NCI-H446 treated with DMSO at 0.1 percent for 48 hours (cell line): ENCODE data around the gene IGBP1.
"Not testable (repeated sequence)": the region's sequence is repeated elsewhere in the genome, so short reads cannot be mapped to it uniquely, and the experiment has no call there.

Experiments used
- DNase-seq: peaks from one replicate; lab custom pipeline; 2025; lab: John Stamatoyannopoulos, UW

The IGBP1 gene

DNA sequence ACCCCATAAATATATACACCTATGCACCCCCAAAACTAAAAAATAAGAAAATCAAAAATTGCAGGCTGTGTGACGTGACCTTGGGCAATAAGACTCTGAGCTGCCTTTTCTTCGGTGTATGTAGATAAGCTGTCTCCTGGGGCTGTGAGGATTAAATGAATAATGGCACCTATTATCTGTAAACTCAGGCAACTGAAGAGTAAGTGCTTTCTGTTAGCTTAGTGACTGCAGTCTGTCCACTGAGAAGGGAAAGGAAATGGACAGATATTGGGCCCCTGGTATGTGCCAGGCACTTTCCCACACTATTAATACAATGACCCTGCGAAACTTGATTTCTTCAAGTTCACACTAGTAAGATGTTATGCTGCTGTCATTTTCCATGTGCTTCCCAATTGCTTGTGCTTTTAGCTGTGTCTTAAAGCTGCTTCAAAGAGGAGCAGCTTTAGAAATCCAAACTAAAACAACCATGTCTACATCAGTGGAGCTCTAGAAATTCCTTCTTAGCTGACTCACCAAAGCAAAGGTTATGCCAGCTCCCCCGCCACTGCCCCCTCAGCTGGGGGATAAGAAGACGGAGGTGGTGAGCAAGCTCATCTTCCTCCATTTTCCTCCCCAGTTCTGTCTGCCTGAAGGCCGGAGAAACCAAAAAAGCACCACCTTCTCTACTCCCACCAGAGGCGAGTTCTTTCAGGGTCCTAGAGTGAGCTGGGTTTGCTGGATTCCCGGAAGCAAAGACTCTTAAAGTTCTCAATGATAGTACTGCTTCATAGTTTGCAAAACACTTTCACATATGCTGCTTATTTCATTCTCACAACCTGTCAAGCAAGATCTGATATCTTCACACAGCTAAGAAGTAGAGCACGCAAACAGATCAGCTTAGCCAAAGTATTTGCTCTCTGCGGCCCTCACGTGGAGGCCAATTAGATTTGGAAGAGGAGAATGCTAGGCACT lies 35.3 kb downstream of the IGBP1 start:
- DNase-seq = no peak

DNA sequence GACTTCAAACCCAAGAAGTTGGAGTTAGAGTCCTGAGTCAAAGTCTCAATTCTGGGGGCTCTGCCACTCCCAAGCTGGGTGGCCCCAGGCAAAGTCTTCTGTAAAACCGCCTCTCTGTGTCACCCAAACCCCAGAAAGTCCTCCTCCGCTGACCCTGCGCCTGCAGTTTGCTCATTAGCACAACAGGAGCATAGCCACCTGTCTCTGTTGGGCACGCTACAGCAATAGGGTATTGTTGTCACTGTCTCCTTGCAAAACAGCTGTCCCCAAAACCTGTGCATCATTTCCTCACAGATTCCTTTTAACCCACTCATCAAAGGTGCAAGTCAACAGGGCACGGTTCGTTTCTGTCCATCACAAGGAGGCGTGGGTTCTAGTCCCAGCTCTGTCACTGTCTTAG lies 36.0 kb downstream of the IGBP1 start:
- DNase-seq = no peak

DNA sequence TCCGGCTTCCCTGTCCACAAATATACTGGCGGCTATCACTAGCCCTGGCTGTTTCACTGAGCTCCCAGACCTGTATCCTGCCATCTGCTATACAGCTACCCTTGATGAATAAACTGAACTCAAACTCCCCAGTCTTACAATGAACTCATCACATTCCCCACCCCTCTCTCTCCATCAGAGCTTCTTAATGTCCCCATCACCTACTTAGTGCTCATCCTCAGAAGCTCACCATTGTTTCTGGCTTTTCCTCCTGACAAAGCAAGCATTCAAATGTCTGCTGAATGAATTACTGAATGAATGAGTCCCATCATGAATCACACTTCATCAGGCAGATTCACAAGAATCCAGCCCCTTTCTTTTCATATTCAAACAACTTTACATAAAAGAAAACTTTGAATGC lies 38.4 kb downstream of the IGBP1 start:
- no peak for DNase-seq

DNA sequence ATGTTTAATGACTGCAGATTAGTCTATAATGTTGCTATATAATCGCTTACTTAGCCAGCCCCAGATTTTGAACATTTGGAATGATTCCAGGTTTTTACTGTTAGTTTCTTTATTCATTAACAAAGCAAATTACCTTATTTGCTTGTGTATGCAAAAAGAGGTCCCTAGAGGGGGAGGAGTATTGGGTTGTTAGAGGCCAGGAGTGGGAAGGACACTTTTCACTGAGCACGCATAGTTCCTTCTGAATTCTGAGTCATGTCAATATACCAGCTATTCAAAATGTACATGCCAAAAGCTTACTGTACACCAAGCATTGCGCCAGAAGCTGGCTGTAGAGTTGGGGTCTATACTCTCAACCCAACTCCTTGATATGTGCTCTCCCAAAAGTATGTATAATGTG lies 39.0 kb downstream of the IGBP1 start:
- no peak for DNase-seq

DNA sequence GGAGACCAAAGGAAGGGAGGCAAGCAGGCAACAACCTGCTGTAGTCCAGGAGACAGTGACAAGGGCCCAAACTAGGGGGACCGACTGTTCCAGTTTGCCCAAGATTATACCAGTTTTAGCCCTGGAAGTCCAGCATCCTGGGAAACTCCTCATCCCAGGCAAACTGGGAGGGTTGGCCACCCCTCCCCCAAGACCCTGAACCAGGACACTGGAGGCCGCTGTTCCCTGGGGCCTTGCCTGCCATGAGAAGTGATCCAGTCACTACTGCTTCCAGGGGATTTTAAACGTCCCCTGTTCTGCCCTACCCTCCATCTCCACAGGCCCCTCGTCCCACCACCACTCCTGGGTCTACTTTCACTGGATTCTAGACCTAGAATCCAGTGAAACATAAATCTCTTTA lies 39.7 kb downstream of the IGBP1 start:
- DNase-seq = no peak

DNA sequence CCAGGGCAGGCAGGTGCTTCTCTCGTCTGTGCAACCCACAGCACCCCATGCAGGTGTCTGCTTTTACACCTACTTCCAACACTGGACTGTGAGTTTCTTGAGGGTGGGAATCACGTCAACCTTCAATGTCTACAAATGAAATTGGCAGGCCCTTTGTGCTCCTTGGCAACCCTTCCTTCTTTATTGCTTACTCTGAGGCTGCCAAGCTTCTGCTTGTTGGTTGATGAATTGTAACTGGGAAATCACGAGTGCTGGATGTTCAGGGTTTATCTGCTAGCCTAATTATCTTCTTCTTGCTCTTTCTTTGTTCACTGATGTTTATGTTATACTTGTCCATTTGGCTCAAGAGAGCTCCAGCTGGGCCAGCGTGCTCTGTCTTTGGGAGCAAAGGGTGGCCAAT lies 41.5 kb downstream of the IGBP1 start:
- peak; percentile 18 for DNase-seq

DNA sequence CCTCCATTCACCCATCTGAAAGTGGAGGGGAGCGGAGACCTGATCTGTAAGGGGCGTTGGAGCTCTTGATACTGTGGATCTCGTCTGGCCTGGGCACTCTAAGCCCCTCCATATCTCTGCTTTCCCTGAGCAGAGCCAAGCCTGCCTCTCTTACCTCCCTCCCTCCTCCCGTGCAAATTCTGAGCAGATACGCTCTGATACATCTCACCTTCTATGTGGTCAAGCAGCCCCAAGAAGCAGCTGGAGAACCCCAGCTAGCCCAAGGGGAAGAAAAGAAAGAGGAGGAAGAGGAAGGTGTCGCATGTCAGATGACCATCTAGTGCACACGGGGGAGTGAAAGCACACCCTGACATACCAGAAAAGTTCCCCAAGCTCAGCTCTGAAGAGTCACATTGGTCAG lies 42.1 kb downstream of the IGBP1 start:
- DNase-seq = no peak

DNA sequence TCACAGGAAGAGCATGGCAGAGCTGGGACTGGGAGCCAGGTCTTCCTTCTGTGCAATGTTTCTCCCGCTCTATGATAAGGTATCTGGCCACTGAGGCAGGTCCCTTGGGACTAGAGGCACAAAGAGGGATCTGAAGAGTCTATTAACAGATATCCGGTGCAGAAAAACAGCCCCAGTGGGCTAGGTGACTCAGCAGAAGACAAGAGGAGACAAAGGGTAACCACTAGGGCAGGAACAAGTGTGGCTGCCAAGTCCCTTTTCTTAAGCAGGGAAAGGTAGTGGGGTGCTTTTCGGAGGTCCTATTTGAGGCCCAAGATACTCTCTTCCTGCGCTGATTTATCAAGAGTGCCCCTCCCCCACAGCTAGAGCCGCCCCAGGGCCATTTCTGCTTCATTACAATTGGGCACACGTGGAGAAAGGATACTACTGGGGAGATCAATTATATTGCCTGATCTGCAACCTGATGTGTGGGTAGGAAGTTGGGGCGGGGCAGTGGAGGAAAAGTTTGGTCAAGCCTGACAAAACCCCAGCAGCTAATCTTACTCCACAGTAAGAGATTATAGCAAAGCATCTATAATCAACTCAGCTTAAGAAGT lies 43.8 kb downstream of the IGBP1 start, which contains the start of gene DGAT2L6:
TSS of gene DGAT2L6 (plus strand) at position 546 of the 596 bp plus-strand sequence. CDS start 100 bp downstream, outside the sequence.
- DNase-seq = no peak

DNA sequence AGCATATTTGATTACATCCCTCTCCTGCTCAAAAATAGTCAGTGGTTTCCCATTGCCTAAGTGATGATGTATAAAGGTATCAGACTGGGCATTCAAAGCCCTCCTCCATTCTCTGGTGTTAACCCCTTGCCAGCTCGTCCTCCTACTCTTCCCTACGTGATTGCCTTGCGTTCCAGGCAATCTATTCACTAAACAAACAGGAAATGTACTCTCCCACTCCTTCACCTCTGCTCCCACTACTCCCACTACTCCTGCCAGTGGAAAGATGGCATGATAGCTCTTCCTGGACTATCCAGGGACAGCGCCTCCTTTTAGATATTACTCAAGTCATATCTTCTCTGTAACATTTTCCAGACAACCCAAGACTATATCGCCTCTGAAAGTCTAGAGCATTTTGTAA lies 49.8 kb downstream of the IGBP1 start:
- DNase-seq = no peak

DNA sequence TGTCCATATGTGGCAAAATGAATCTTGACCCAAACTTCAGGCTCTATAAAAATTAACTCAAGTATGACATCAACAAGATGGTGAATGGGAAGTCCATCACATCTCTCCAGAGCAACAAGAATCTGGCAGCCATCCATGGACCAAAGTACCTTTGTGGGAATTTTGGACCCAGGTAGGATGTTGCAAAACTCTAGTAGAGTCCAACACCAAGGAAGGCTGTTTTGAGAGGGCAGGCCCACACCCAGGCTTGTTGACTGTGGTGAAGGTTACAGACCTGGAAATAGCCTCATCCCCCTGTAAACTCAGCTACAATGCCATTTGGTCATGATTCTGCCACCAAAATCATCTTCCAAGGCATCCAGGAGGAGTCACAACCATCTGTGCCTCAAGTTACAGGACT lies 57.0 kb downstream of the IGBP1 start:
- DNase-seq = no peak

DNA sequence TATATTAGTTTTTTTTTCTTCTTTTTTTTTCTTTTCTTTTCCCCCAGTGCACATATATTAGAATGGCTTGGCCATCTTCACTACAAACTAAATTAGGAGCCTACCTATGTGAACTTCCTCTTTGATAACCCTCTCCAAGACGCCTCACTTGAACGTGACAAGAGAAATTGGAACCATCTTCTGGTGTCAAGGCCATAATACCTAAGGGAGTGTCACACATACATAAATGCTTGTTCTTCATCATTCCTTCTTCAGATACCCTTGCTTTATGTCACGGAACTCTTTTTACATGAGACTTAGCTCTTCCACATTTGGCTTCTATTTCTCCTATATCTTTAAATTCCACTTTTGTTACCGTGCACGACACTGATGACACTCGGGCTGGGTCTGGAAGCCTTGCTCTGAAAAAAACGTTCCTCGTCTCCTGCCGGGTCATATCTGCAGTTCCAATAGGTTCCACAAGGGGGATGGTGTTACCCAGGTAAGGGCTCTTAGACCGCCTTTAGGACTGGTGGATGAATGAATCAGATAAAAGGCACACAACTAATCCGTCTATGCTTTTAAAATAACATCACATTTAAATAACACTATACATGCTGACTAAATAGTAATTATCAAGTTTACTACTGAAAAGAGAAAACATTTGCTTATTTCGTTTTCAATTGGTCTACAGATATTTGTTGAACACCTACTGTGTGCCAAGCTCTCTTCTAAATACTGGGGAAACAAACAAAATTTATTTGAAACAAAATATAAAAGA lies 63.9 kb downstream of the IGBP1 start:
- DNase-seq = no peak

DNA sequence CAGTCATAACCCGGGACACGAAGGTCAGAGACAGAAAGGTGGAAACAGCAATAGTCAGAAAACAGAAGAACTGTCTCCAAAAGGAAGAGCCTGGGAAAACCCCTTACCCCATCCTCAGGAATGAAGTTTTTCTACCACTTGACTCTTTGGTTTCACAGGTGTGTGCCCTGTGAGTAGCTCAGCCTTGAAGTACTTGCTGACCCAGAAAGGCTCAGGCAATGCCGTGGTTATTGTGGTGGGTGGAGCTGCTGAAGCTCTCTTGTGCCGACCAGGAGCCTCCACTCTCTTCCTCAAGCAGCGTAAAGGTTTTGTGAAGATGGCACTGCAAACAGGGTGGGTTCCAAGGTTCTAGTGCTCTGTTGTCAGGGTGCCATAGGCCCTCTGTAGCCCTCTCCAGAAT lies 68.5 kb downstream of the IGBP1 start:
- DNase-seq = no peak

DNA sequence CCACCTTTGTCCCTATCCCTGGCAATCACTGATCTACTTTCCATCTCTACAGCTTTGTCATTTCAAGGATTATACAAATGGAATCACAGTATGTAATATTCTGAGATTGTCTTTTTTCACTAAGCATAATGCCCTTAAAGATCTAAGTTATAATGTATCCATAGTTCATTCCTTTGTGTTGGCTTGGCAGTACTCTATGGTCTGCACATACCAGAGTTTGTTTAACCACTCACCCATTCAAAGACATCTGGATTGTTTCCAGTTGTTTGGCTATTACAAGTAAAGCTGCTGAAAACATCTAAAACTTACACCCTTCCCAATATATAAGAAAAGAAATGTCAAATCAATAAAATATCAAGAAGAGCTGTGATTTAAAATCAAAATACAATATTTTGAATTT lies 75.2 kb downstream of the IGBP1 start:
- DNase-seq = no peak

DNA sequence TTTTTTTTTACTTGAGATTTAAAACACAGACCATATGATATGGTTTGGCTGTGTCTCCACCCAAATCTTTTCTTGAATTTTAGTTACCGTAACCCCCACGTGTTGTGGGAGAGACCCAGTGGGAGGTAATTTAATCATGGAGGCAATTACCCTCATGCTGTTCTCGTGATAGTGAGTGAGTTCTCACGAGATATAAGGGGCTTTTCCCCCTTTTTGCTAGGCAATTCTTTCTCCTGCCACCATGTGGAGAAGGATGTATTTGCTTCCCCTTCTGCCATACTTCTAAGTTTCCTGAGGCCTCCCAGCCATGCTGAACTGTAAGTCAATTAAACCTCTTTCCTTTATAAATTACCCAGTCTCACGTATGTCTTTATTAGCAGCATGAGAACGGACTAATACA lies 76.3 kb downstream of the IGBP1 start:
- not testable (repeated sequence) for DNase-seq
